Superior temporal gyrus (tissue), 1 donor: ENCODE data around the gene FAM240A.

ENCODE experiments used
- DNase-seq: peaks from one replicate; pipeline ENCODE4 v3.0.0-alpha.2; 2016; ENCODE audit errors: extremely low spot score

Gene FAM240A

DNA sequence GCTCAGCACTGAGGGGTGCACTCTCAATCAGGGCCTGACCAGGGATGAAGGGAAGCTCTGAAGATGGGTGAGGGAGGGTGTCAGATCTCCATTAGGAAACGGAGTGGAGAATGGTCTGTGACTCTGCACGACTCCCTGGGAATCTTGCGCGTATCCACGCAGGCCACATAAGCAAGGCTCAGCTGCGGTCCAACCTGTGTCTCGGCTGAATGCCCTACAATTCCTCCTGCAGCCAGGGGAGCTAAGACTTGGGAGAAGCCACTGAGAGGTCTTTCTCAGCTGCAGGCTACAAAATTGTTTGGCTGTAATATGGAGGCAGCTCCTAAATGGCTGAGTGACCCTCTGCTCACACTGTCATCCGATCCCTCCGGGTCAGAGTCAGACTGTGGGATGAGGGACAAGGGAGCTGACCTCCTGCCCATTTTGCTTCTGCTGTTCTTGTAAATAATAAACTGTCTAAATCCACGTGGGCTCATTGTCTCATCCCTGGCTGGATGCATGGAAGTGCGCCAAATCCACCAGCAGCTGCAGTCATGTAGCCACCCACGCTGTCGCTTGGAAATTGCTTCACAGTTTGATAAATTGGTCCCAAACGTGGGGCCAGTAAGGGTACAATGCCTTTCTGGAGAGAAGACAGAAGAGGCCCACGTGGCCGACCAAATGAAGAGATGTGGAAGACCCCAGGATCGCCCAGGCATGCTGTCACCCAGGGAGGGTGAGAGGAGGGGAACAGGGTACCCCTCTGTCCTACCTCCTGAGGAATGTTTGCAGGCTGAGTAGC is 50.6 kb downstream of the FAM240A start:
- peak; percentile 82 for DNase-seq

DNA sequence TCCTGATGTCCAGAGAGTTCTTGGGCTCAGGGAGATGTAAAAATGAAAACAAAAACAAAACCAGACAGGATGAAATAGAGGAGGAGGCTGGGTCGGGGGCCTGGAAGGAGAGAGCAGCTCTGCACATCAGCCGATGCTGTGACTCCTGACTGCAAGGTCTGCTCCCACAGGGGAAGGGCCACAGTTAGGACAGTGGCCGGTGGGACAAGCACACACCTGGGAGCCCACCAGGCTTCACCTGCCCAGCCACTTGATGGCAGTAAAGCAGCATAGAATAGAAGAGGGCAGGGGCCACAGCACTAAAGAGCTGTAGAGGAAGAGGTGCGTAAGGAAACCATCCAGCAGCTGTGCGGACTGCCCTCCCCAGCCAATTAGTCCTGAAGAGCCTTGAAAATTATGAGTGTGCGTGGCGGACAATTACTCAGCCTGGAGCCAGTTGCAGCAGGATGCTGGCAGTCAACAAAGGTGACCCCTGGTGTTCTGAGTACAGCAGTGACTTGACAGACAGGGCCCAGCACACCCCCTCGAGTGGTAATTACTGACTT is 51.3 kb downstream of the FAM240A start:
- no peak for DNase-seq

DNA sequence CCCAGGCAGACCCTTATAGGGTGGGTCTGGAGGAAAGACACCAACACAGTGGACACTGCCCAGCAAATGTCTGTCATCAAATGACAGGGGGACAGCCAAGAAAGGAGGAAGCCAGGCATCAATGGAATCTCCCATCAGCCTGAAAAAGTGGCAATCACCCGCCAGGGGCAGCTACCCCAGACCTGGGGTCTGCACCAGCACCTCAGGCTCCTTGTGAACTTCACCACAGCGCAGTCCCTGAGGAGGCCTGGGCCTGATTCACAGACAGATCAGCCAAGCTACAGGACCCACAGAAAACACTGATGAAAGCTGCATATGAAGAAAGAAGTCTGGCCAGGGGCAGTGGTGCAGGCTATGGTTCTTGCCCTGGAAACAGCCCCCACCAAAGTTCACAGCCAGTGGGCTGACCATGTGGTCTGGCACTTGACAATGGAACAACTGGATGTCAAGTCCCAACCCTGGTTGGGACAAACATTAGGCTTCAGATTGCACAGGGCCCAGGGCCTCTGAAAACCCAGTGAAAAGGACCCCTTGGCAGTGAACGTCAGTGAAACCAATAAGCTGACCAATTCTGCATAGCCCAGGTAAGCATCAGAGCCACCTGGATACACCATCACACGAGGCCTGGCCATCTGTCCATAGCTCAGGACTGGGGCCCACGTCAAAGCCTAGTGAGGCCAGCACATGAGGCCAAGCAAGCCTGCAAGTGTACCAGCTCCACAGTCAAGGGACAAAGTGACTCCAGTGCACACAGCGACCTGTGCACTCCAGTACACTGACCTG is 52.1 kb downstream of the FAM240A start:
- no peak for DNase-seq

DNA sequence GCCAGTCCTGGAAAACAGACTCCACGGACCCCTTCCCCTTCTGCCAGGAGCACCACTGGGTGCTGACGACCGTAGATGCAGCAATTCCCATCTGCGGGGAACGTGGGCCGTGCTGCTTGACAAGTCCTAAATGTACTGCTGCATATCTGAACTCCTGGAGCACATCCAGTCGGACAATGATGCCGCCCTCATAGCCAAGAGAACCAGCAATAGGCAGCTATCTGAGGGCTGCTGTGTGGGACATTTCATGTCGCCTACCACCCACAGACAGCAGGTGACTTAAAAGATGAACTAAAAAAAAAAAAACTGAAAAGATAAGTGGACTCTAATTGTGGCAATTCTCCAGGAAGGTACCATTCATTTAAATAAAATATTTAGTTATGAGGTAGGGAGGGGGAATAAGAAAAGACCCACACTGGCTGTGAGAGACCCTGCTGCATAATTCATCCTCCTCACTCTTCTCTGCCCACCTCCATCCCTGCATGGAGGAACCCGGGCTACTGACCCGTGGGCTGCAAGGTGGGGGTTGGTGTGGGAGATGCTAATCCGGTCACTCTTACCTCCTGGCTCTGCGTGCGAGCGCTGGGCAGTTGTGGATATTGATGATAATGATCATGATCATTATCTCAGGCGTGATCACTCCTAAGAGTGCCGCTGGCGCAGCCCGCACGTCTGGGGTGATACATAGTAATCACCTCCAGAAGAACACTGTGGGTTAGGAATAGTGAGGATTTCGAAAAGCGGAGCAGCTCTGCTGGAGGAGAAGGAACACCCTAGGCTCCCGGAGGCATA is 52.8 kb downstream of the FAM240A start:
- DNase-seq = peak; percentile 30

DNA sequence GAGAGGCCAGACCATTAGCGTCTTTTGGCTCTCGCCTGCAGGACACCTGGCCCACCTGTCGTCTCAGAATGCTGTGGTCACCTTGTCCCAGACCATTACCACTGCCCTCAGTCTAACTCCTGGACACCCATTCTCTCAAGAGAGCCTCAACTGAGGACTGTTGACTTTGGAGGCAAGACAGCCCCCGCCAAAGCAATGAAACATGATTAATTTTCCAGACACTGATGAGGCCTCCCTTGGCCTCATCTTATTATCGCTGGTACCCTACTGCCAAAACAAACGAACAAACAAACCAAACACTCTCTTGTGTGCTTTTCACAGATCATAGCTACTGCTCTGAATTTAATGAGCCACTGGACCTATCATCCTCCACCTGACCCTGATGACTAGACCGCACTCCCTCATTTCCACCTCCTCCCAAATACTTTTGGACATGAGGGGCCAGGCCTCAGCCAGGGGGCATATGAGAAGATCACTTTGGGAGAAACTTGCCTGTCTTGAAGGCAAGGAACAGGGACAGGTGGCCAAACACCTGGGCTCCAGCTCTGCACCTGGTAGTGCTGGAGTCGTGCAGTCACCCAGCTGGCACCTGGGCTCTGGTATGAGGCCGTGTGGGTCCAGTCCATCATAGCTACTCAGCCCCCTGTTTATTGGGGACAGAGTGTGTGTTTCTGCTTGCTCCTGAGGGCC is 53.6 kb downstream of the FAM240A start:
- DNase-seq = no peak

DNA sequence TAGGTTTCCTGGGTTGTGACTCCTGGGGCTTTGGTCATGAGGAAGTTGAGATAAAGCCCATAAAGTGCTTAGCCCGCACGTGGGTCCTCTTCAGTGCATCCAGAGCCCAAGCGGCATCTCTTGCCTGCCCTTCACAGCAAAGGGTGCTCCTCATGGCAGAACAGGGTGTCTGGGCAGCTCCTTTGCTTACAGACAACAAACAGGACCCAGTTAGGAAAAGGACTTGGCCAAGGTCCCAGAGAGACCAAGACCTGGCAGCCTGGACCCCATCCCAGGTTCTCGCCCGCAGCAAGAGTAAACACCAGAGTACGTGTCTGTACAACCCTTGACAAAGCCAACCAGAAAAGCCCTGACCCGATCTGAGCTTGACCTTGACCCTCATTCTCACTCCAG is 54.1 kb downstream of the FAM240A start:
- DNase-seq = no peak

DNA sequence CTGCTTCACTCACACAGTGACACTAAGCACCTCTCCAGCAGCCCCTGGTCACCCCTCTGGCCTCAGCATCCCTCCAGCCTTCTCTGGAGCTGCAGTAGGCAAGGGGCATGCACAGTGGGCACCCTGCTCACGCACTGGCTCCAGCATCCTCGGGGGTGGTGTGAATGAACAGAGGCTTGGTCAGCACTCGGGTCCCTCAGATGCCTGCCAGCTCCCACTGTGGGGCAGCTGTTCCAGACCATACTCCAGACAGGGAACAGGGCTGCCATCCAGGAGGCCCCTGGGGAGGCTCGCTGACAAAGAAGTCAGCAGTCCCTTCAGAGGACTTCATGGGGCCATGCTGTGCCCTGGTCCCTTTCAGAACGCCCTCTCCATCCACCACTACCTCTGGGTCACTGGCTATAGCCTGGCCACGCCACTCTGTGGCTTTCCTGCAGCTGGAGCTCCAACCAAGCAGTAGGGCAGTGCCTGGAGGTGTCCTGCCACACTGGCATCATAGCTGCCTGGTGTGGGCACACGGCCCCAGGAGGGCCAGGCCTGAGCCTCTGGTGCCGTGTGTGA is 54.8 kb downstream of the FAM240A start:
- DNase-seq = no peak

DNA sequence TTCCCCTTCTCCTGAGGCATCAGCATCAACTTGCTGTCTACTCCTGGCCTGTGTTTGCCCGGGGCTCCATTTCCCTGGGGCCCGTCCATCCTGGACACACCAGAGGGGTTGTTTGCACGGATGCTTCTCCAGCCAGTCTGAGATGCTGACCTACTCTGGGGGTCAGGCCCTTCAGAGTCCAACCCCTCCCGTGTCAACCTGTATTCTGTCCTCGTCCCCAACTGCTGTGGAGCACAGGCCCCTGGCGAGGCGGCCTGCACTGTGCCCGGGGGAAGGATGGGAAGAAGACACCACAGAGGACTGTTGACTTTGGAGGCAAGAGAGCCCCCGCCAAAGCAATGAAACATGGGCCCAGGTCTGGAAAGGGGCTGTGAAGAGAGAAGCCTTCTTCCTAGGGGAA is 55.3 kb downstream of the FAM240A start:
- DNase-seq = no peak

DNA sequence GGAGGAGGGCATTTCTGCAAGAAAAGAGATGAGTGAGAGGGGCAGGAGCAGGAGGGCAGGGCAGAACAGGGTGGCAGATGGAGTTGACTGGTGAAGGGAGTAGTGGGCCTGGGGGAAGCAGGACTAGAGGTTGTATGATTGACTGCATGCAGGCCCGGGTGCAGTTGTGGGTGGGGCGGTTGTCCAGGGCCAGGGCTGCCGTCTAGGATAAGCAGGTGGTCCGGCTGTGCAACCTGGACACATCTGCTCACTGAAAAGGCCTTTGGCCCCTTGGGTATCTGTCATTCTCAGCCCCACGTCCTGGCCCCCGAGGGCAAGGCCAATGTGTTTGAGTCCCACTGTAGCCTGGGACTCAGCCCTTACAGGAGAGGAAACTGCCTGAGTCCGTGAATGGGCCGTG is 55.8 kb downstream of the FAM240A start:
- DNase-seq = no peak

DNA sequence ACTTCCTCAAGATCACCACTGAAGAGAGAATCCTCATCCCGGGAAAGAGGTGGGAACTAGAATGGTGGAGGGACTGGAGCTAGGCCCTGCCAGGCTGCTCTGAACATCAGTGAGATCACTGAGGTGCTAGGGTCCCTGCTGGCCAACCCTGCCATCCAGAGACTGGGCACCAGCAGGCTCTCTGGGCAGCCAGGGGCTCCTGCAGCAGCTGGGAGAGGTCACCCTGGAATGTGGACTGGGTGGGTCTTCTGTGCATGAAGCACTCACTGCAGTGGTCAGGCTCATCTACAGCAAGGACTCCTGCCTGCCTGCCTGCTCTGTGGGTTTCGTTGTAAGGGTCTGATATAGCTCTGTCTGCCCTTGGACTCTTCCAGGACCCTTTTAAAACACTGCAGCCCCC is 56.3 kb downstream of the FAM240A start:
- no peak for DNase-seq

DNA sequence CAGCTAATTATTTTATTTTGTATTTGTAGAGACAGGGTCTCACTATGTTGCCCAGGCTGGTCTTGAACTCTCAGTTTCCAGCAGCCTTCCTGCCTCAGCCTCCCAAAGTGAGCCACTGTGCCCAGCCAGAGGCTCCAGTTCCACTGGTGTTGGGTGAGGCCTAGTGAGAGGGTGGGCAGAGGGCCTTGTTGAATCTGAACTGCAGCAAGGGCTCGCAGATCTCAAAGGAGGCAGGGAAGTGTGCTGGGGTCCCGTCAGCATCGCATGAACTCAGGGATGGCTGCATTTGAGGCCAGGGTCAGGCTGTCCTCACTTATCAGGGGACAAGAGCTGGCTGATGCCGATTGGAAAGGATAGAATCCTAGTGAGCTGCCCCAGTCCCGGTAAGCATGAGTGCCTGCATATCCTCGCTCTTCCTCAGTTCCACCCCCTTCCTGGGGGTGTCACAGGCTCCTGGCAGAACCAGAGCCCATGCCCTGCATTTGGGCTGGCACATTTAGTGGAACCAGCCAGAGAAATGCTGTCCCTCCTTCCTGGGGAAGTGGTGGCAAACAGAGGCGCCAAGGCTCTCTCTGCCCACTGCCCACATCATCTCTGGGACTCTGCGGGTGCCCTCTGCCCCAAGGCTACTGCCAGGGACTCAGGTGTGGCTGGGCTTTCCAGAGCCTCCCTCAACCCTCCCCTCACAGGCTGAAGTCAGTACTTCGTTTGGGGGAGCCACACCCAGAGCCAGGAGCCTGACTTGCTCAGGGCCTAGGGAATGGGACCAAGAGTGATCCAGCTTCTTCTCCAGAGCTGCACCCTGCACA is 57.1 kb downstream of the FAM240A start:
- DNase-seq = no peak

DNA sequence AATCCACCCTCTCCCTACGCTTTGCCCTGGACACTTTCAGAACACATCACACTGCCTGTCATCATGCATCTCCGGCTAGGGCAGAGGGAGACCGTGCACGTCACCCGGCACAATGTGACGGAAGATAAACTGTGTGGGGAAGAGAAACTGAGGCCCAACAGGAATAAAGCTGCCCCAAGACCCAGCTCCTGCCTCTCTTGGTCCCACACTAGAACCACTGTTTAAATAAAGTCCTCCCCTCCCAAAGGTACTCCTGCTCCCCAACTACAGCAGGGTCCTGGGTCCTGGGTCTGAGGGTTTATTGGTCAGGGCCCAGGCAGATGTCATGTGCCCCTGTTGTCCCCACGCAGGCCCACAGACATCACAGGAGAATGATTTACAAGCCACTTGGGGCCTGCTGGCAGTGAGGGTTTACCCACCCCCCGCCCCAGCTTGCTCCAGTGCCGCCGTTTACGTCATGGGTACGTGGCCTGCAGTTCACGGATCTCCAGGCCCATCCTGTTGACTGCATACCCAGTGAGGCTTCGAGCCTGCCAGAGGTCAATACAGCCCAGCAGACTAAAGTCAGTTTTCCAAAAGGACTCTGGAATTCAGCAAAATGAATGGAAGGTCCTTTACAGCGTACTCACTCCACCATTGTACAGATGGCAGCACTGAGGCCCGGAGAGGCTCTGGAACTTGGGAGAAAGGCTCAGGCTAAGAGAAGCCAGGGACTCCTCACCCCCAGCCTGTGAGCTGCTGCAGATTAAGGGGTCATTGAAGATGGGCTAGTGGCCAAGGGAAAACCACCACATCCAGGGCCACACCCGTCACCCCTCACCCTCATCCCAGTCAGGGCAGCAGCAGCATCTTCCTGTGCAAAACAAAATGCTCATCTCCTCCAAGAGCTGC is 57.9 kb downstream of the FAM240A start:
- DNase-seq = no peak

DNA sequence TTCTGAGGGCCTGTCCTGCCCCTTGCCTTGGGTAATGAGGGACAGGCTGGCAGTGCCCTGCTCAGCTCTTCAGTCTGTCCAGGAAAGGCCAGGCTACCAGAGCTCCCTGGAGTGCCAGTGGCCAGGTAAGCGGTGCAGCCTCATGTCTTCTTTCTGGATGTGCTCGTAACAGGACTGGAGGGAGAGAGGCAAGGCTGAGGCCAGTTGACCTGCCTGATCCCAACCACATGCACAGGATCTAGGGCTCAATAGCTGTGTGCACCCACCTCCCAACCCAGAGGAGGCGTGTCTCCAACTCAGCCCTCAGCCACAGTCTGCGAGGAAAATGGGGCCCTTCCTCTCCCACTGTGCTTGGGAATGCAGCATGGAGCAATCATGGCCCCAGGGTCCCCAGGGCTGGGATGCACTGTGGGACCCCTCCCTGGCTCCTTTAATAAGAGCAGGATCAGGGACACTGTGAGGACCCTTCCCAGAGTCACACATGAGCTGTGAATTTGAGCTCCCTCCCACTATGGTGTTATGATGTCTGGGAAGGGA is 58.6 kb downstream of the FAM240A start:
- no peak for DNase-seq

DNA sequence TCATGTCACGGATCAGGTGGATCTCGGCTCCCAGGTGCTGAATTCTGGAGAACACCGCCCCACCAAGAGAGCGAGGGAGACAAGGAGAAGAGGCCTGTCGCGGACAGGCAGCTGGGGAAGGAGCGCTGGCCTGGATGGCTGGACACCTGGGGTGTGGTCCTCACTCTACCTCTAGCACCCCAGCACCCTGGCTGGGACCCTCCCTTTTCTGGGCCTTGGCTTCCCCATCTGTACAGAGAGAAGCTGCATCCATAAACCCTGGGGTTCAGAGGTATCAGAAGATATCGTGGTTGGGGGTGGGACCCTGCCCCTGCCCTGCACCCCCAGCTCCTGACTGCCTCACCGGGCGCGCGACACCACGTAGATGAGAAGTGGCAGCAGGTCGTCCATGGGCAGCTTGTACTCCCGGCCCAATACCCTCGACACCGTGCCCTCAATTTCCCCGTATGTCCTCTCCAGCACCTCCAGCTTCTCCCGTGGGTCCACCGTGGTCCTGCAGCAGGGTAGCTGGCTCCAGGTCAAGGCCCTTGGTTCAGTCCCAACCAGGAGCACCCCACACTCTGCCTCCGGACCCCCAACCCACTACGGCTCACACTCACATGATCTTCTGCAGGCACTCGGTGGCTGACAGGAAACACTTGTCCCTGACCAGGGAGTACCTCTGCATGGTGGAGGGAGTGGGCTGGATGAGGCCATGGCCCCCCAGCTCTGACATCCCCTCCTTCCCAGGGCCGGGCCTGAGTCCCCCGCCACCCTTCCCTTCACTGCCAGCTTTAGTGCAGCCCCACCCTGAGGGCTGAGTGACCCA is 59.4 kb downstream of the FAM240A start:
- no peak for DNase-seq

DNA sequence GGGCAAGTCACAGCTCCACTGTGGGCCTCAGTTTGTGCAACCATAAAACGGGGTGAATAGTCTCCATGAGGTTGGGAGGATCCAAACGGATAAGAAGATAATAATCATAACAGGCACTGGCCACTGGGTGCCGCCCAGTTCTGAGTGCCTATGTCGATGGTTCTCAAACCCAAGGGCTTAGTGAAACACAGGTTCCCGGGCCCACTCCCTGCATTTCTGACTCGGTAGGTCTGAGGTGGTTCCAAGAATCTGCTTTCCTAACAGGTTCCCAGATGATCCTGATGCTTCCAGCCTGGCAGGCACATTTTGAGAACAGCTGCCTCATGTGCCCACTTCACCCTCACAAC is 60.0 kb downstream of the FAM240A start:
- no peak for DNase-seq

DNA sequence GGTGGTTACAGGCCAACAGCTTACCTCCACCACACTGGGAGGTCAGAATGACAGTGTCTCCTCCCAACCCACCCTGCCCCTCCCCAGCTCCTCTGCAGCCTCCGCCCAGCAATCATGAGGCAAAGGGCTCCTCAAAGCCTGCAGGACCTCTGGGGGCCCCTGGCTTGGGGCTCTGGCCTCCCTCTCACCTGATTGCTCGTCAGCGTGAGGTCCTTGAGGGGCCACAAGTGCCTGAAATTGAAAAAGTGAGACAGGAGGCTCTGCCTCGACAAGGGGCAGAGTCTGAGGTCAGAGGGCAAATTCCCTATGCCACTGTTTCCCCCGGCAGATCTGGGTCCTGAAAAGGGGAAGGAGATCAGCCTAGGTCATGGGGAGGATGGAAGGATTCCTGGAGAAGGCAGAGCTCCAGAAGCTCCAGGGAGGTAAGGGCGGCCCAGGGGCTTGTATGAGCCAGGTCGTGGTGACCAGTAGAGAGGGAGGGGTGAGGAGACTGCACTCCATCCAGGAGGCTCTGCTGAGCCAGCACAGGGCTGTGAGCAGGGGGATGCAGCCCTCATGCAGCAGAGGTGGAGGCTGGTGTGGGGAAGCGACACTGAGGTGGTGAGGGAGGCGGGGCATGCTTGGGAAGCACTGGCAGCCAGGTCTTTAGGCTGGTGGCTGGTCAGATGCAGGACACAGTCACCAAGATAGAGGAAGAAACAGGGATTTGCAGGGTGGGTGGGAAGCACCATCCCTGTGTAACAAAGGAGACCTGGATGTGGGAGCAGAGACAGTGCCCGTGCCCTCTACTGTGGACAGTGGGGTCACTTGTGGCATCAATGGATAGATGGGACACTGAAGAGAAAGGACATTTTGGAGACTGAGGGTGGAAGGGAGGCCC is 61.1 kb downstream of the FAM240A start:
- DNase-seq = no peak
